Measurements from ENCODE around the gene SPAG16. TPM values are rescaled to one million over a fixed set of nuclear protein-coding genes. Genes with fewer than 3 reads are reported as not detected.

The SPAG16 gene
- total RNA-seq, 1 experiment from 2014 or later, result 0.30 TPM

- Histone ChIP-seq H3K4me3 (replicated peaks in 1 of 2; ENCODE audit: low read depth in 1 of 2, low read length in 2 of 2) (no peak overlapping the region), H3K4me2 (ENCODE audit: low read length) (no peak overlapping the region), H3K4me1 (ENCODE audit: control insufficient read depth in 1 of 2, insufficient read depth in 2 of 2, low read length in 2 of 2) (no peaks in the 10 kb centered on the region), H3K79me2 (ENCODE audit: insufficient read depth, low read length) (no peaks in the 10 kb centered on the region), H4K20me1 (ENCODE audit: insufficient read depth) (no peaks in the 10 kb centered on the region), H3K9ac (ENCODE audit: low read length) (no peak overlapping the region), H2AFZ (ENCODE audit: low read depth, low read length, poor library complexity, severe bottlenecking) (no peak overlapping the region), H3K27ac (ENCODE audit: low read depth, low read length) (no peak overlapping the region), H3K36me3 (ENCODE audit: control insufficient read depth in 1 of 2, insufficient read depth in 2 of 2, low read length in 2 of 2) (no peaks in the 10 kb centered on the region), H3K9me3 (ENCODE audit: control insufficient read depth in 1 of 2, insufficient read depth in 1 of 2, low read depth in 1 of 2, low read length in 2 of 2) (no peaks in the 10 kb centered on the region), H3K27me3 (ENCODE audit: insufficient read depth, low read length) (no peaks in the 10 kb centered on the region), H3K9me2 (ENCODE audit: insufficient read depth) (no peaks in the 10 kb centered on the region)
- BruUV-seq (replicated peaks), result no TSS peak
- DNase-seq (ENCODE audit: low read depth, low spot score) (no peak), ATAC-seq (no peak)
- ChIA-PET POLR2A (no interaction called here), RAD21 (ENCODE audit: low non-redundant PET in 1 of 2, low total read pairs in 2 of 2, uncharacterized antibody in 2 of 2, unreplicated experiment in 2 of 2) (no interaction called here), CTCF (no interaction called here)
- TF ChIP-seq TCF7L2 (IDR thresholded peaks at IDR 0.05; ENCODE audit: borderline replicate concordance, extremely low read depth, insufficient read depth, insufficient read length), result no peak
- no peak for TF ChIP-seq ATF3 (IDR thresholded peaks at IDR 0.05)
- no peak for TF ChIP-seq CTCF (IDR thresholded peaks at IDR 0.05 in 2 of 3, conservative IDR thresholded peaks at IDR 0.05 in 1 of 3; ENCODE audit: borderline replicate concordance in 1 of 3, insufficient read depth in 1 of 3, low read depth in 2 of 3, low read length in 2 of 3)
- TF ChIP-seq POLR2A (IDR thresholded peaks at IDR 0.05; ENCODE audit: borderline replicate concordance, extremely low read depth, insufficient read depth, insufficient read length), result no peak
- no peak for TF ChIP-seq EGR1 (IDR thresholded peaks at IDR 0.05; ENCODE audit: low read depth)
- TF ChIP-seq ZNF274 (IDR thresholded peaks at IDR 0.05; ENCODE audit: low read depth, low read length), result no peak
- TF ChIP-seq RAD21 (IDR thresholded peaks at IDR 0.05; ENCODE audit: low read depth), result no peak
- no peak for TF ChIP-seq JUND (IDR thresholded peaks at IDR 0.05)
- TF ChIP-seq CBX3 (IDR thresholded peaks at IDR 0.05; ENCODE audit: low read depth), result no peak
- intact Hi-C loops (cut with micrococcal nuclease), result no loop called here
Measured at GRCh38 chr2:214412679-214413078, 1128.4 kb downstream of the SPAG16 start.

GRCh38 chr2:214436470-214436869, 1152.2 kb downstream of the SPAG16 start:
- ChIA-PET POLR2A (no interaction called here), RAD21 (ENCODE audit: low non-redundant PET in 1 of 2, low total read pairs in 2 of 2, uncharacterized antibody in 2 of 2, unreplicated experiment in 2 of 2) (no interaction called here), CTCF (no interaction called here)
- intact Hi-C loops (cut with micrococcal nuclease), result no loop called here
- H3K4me1 ChIP-seq (ENCODE audit: control insufficient read depth in 1 of 2, insufficient read depth in 2 of 2, low read length in 2 of 2), result no peaks in the 10 kb centered on the region
- no peaks in the 10 kb centered on the region for H3K79me2 ChIP-seq (ENCODE audit: insufficient read depth, low read length)
- BruUV-seq (replicated peaks), result no TSS peak
- no peaks in the 10 kb centered on the region for H3K36me3 ChIP-seq (ENCODE audit: control insufficient read depth in 1 of 2, insufficient read depth in 2 of 2, low read length in 2 of 2)
- no peaks in the 10 kb centered on the region for H3K9me3 ChIP-seq (ENCODE audit: control insufficient read depth in 1 of 2, insufficient read depth in 1 of 2, low read depth in 1 of 2, low read length in 2 of 2)
- no peak overlapping the region for H2AFZ ChIP-seq (ENCODE audit: low read depth, low read length, poor library complexity, severe bottlenecking)
- ATAC-seq, result no peak
- H3K4me2 ChIP-seq (ENCODE audit: low read length), result no peak overlapping the region
- no peaks in the 10 kb centered on the region for H4K20me1 ChIP-seq (ENCODE audit: insufficient read depth)
- no peak overlapping the region for H3K4me3 ChIP-seq (replicated peaks in 1 of 2; ENCODE audit: low read depth in 1 of 2, low read length in 2 of 2)
- H3K9ac ChIP-seq (ENCODE audit: low read length), result no peak overlapping the region
- H3K9me2 ChIP-seq (ENCODE audit: insufficient read depth), result no peaks in the 10 kb centered on the region
- no peak overlapping the region for H3K27ac ChIP-seq (ENCODE audit: low read depth, low read length)
- H3K27me3 ChIP-seq (ENCODE audit: insufficient read depth, low read length), result no peaks in the 10 kb centered on the region
- DNase-seq (ENCODE audit: low read depth, low spot score), result no peak
- TF ChIP-seq CEBPB (IDR thresholded peaks at IDR 0.05; ENCODE audit: low read depth), result no peak
- TF ChIP-seq YY1 (IDR thresholded peaks at IDR 0.05; ENCODE audit: extremely low read depth, insufficient replicate concordance, low read depth, low read length), result no peak
- TF ChIP-seq SRF (IDR thresholded peaks at IDR 0.05; ENCODE audit: low read depth), result no peak
- no peak for TF ChIP-seq TCF7L2 (IDR thresholded peaks at IDR 0.05; ENCODE audit: borderline replicate concordance, extremely low read depth, insufficient read depth, insufficient read length)
- no peak for TF ChIP-seq CTCF (IDR thresholded peaks at IDR 0.05 in 2 of 3, conservative IDR thresholded peaks at IDR 0.05 in 1 of 3; ENCODE audit: borderline replicate concordance in 1 of 3, insufficient read depth in 1 of 3, low read depth in 2 of 3, low read length in 2 of 3)
- no peak for TF ChIP-seq ZBTB33 (IDR thresholded peaks at IDR 0.05; ENCODE audit: extremely low read depth, insufficient replicate concordance, low read length)
- TF ChIP-seq SP1 (IDR thresholded peaks at IDR 0.05; ENCODE audit: low read depth), result no peak
